GM12878 (cell line): Measurements from ENCODE around the gene MYOM1. TPM values are rescaled to one million over a fixed set of nuclear protein-coding genes. Genes with fewer than 3 reads are reported as not detected.

ENCODE experiments used
- ATAC-seq: fragments of 200-7000 bp; cut with Tn5 transposase; 3 replicates; pipeline ENCODE4 v1.9.1; 2020; ENCODE audit warnings: mild to moderate bottlenecking, moderate library complexity
- BruUV-seq: library from RNA; stranded (reverse); fragments of 400-500 nt; replicated peaks from 2 replicates; lab custom pipeline; 2021; lab: Mats Ljungman, UMichigan
- CTCF ChIA-PET: fragments of 300-600 bp; sonication (Branson Sonifier 250); formaldehyde crosslinking; extraction: SDS; loops from one replicate; lab custom pipeline; 2021; ENCODE audit warnings: inconsistent platforms; lab: Yijun Ruan, JAX
- POLR2A ChIA-PET: fragments of 350-600 bp; formaldehyde crosslinking; extraction: SDS; loops from one replicate; lab custom pipeline; 2021; ENCODE audit warnings: inconsistent platforms; lab: Charles Lee
- RAD21 ChIA-PET: fragments of 300-600 bp; sonication (Branson Sonifier 250); formaldehyde crosslinking; loops from one replicate; lab custom pipeline; 2023; ENCODE audit warnings: antibody characterized with exemption; ENCODE audit not compliant: unreplicated experiment; lab: Charles Lee
- SMC1A ChIA-PET: fragments of 300-600 bp; sonication (Branson Sonifier 250); formaldehyde crosslinking; loops from one replicate; lab custom pipeline; 2023; ENCODE audit not compliant: unreplicated experiment, uncharacterized antibody; lab: Charles Lee
- DNase-seq: peaks from one replicate; pipeline ENCODE4 v3.0.0-alpha.2; 2011; ENCODE audit warnings: low read depth, low spot score
- FAIRE-seq: peaks from 3 replicates; lab custom pipeline; 2011; peaks lifted over from hg19 to GRCh38; lab: Jason Lieb, UNC
- H2AFZ ChIP-seq: 2 replicates; pipeline ENCODE4 v1.6.0; 2011; ENCODE audit warnings: low read depth, low read length, control low read depth; ENCODE audit not compliant: control insufficient read depth
- H3K27ac ChIP-seq: 2 replicates; pipeline ENCODE4 v1.5.1; 2011; ENCODE audit warnings: control low read depth; ENCODE audit not compliant: control insufficient read depth, insufficient read depth
- H3K27me3 ChIP-seq, 2 experiments: replicated peaks in 1 of 2; 2 replicates each; pipeline versions ENCODE4 v1.6.0 to v1.6.1; 2011; ENCODE audit warnings: low read length in 1 of 2; ENCODE audit not compliant: control insufficient read depth in 2 of 2, insufficient read depth in 2 of 2
- H3K36me3 ChIP-seq, 2 experiments: 2 replicates each; pipeline ENCODE4 v1.5.1; 2011; ENCODE audit warnings: low read length in 1 of 2; ENCODE audit not compliant: control insufficient read depth in 2 of 2, insufficient read depth in 2 of 2
- H3K4me1 ChIP-seq: 2 replicates; pipeline ENCODE4 v1.6.1; 2011; ENCODE audit warnings: mild to moderate bottlenecking, low read length, moderate library complexity, mixed read lengths; ENCODE audit not compliant: control insufficient read depth, insufficient read depth
- H3K4me2 ChIP-seq: 2 replicates; pipeline ENCODE4 v1.6.0; 2011; ENCODE audit warnings: control low read depth; ENCODE audit not compliant: control insufficient read depth, insufficient read depth
- H3K4me3 ChIP-seq: fragments of 200-600 bp; sonication (generic); 2 replicates; pipeline ENCODE4 v1.5.1; 2016
- H3K79me2 ChIP-seq: 2 replicates; pipeline ENCODE4 v1.6.0; 2011; ENCODE audit warnings: low read length; ENCODE audit not compliant: control insufficient read depth, insufficient read depth
- H3K9ac ChIP-seq: 2 replicates; pipeline ENCODE4 v1.8.0; 2011; ENCODE audit warnings: low read length, control low read depth, mixed read lengths; ENCODE audit not compliant: control insufficient read depth, insufficient read depth
- H3K9me3 ChIP-seq: replicated peaks from 3 replicates; pipeline ENCODE4 v1.5.1; 2011; ENCODE audit warnings: mild to moderate bottlenecking, low read length; ENCODE audit not compliant: control insufficient read depth, insufficient read depth
- H4K20me1 ChIP-seq: 2 replicates; pipeline ENCODE4 v1.6.0; 2011; ENCODE audit not compliant: control insufficient read depth, insufficient read depth
- FOXM1 ChIP-seq: IDR thresholded peaks from 2 replicates; pipeline ENCODE4 v1.6.1; 2012; ENCODE audit warnings: low read depth, mild to moderate bottlenecking, inconsistent platforms, low read length, moderate library complexity
- RAD21 ChIP-seq: IDR thresholded peaks from 2 replicates; pipeline ENCODE4 v1.6.1; 2011; ENCODE audit warnings: mild to moderate bottlenecking, low read depth, low read length, moderate library complexity; ENCODE audit not compliant: insufficient read depth
- SP1 ChIP-seq: IDR thresholded peaks from one replicate; pipeline ENCODE4 v1.6.1; 2011; ENCODE audit warnings: low read depth, low read length
- STAT3 ChIP-seq: IDR thresholded peaks from 2 replicates; pipeline ENCODE4 v1.6.1; 2011; ENCODE audit warnings: low read depth, low read length, improper control_type of control experiment
- WGBS: methylation state at CpG from one replicate; pipeline ENCODE4 v1.1.6; 2016; ENCODE audit warnings: low lambda C conversion rate; ENCODE audit not compliant: insufficient replicate concordance, insufficient coverage; ENCODE audit errors: missing lambda C conversion rate; 5-methylcytosine and 5-hydroxymethylcytosine counted together
- in situ Hi-C: fragments of 300-500 bp; cut with MboI; formaldehyde crosslinking; loops from 9 replicates; pipeline ENCODE4 v1.14.3; 2018; ENCODE audit warnings: mixed read lengths
- intact Hi-C: fragments of 100-400 bp; cut with micrococcal nuclease; formaldehyde crosslinking; loops from one replicate; pipeline ENCODE4 v1.14.2; 2022; ENCODE audit not compliant: unreplicated experiment
- polyA plus RNA-seq, 11 experiments: library from polyadenylated mRNA; depleted of rRNA in 4 of 11; unstranded in 6 of 11; stranded (reverse) in 5 of 11; fragments of >200 nt; fragmentation: Nextera tagmentation in 4 of 11; fragmentation: Illumina TruSeq in 1 of 11; extraction: Ambion mirVana in 4 of 11; extraction: Trizol in 1 of 11; gene quantifications; 1 replicate in 1 of 11; 2 replicates in 10 of 11; pipeline versions ENCODE4 v1.2.1 to v1.2.3, GENCODE V29; 2011 to 2016; ENCODE audit warnings: inconsistent platforms in 2 of 11, missing spikeins in 2 of 11, low read depth in 1 of 11
- total RNA-seq, 4 experiments: library from RNA; depleted of rRNA in 3 of 4; stranded (reverse); fragments of >200 nt in 3 of 4; fragmentation: Illumina TruSeq in 1 of 4; extraction: Trizol in 1 of 4; gene quantifications; 2 replicates each; pipeline versions ENCODE4 v1.2.1 to v1.2.3, GENCODE V29; 2013 to 2021
- TF ChIP-seq, protein P1 (sequence below), 3 experiments: IDR thresholded peaks in 2 of 3; conservative IDR thresholded peaks in 1 of 3; 2 replicates each; pipeline ENCODE4 v1.5.1; 2011; ENCODE audit warnings: low read depth in 3 of 3, low read length in 3 of 3, mild to moderate bottlenecking in 3 of 3, control low read depth in 2 of 3, moderate library complexity in 2 of 3, inconsistent platforms in 1 of 3, mixed read lengths in 1 of 3; ENCODE audit not compliant: control insufficient read depth in 2 of 3, insufficient read depth in 1 of 3; ENCODE audit errors: extremely low read depth in 1 of 3

Gene MYOM1
- total and polyA plus RNA-seq, 10 of the 15 experiments (the other 5 are each of a cell fraction or from before 2014, with no cell fraction given) = 0.06 to 1.0 (median 0.57) TPM

DNA sequence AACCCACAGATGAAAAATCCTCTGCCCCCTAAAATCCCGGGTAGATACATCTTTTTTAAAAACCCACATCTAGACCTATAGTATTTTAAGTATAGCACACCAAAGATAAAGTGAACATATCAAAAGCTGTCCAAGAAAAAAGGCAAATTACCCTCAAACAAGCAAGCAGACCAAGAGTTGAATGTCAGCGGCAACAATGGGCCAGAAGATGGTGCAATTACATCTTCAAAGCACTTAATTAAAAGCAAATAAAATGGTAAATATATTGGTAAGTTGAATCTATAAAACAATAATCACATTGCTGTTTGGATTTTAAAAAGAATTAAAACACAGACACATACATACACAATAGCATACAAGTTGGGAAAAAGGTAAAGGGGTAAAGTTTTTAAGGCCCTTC lies 98.5 kb downstream of the MYOM1 start:
- Histone ChIP-seq H4K20me1 (no peaks in the 10 kb centered on the region), H3K9me3 (no peaks in the 10 kb centered on the region; the same call in 2 of the 3 replicates), H3K9ac (no peak overlapping the region), H3K4me3 (no peak overlapping the region), H3K36me3 (no peaks in the 10 kb centered on the region), H3K4me1 (no peaks in the 10 kb centered on the region), H2AFZ (no peak overlapping the region), H3K4me2 (no peak overlapping the region), H3K27me3 (no peaks in the 10 kb centered on the region), H3K27ac (no peak overlapping the region), H3K79me2 (no peaks in the 10 kb centered on the region)
- RAD21 ChIA-PET = interaction anchor here (1.9 kb wide), 1 partner anchor 125 kb away, joined by 7 read pairs; no protein-coding TSS in a partner anchor
- DNase-seq (no peak), FAIRE-seq (no peak), ATAC-seq (no peak)
- intact Hi-C loops (loop anchor here (2.0 kb wide), 1 partner anchor 126 kb away; the partner anchor contains the start of gene MYL12A), in situ Hi-C loops (no loop called here)
- TF ChIP-seq STAT3 = no peak
- TF ChIP-seq FOXM1 = no peak
- TF ChIP-seq, protein P1, sequence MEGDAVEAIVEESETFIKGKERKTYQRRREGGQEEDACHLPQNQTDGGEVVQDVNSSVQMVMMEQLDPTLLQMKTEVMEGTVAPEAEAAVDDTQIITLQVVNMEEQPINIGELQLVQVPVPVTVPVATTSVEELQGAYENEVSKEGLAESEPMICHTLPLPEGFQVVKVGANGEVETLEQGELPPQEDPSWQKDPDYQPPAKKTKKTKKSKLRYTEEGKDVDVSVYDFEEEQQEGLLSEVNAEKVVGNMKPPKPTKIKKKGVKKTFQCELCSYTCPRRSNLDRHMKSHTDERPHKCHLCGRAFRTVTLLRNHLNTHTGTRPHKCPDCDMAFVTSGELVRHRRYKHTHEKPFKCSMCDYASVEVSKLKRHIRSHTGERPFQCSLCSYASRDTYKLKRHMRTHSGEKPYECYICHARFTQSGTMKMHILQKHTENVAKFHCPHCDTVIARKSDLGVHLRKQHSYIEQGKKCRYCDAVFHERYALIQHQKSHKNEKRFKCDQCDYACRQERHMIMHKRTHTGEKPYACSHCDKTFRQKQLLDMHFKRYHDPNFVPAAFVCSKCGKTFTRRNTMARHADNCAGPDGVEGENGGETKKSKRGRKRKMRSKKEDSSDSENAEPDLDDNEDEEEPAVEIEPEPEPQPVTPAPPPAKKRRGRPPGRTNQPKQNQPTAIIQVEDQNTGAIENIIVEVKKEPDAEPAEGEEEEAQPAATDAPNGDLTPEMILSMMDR (IDR thresholded peaks at IDR 0.05 in 2 of 3, conservative IDR thresholded peaks at IDR 0.05 in 1 of 3; ENCODE audit: control insufficient read depth in 2 of 3, extremely low read depth in 1 of 3, insufficient read depth in 1 of 3, low read depth in 3 of 3, low read length in 3 of 3) = peak in 2 of 3 experiments; percentile 9 to 31; a peak in 2 of 6 replicates
- no peak for TF ChIP-seq SP1
- TF ChIP-seq RAD21 = peak; percentile 29; the same call in 1 of the 2 replicates
- BruUV-seq = no TSS peak
- CTCF ChIA-PET = no interaction called here
- POLR2A ChIA-PET = no interaction called here
- SMC1A ChIA-PET = interaction anchor here (1.0 to 1.2 kb wide), 2 partner anchors 10 to 125 kb away, joined by 3 to 5 read pairs; no protein-coding TSS in a partner anchor
- 26% methylated on average over 2 of the region's 2 CpGs for WGBS
